ENCODE results near the gene IL31.
"Not testable (repeated sequence)": the region's sequence is repeated elsewhere in the genome, so short reads cannot be mapped to it uniquely, and the experiment has no call there.

IL31 gene

GRCh38 chr12:122174155-122174845, at the start of gene IL31:
Gene IL31, minus strand, starts transcription at chr12:122174221. Its CDS starts 49 bp downstream, at chr12:122174172.
- no peak for DNase-seq

GRCh38 chr12:122216445-122216844, 42.4 kb upstream of the IL31 start:
- DNase-seq, result no peak

GRCh38 chr12:122215771-122216170, 41.8 kb upstream of the IL31 start:
- DNase-seq, result no peak

- no peak for DNase-seq
These were observed 34.2 kb upstream of the IL31 start for GRCh38 chr12:122208073-122208820.

GRCh38 chr12:122207391-122207790, 33.4 kb upstream of the IL31 start:
- no peak for DNase-seq

- no peak for DNase-seq
These were observed 33.0 kb upstream of the IL31 start for GRCh38 chr12:122206976-122207375.

- DNase-seq, result no peak
These were observed 32.3 kb upstream of the IL31 start for GRCh38 chr12:122206111-122206881.

GRCh38 chr12:122205053-122205925, 31.3 kb upstream of the IL31 start:
- DNase-seq, result no peak

- DNase-seq, result peak; percentile 42
These were observed 30.4 kb upstream of the IL31 start for GRCh38 chr12:122204167-122205052.

- peak; percentile 86 for DNase-seq
These were observed 29.5 kb upstream of the IL31 start, which contains the start of gene B3GNT4 for GRCh38 chr12:122203301-122204166. Gene B3GNT4, plus strand, starts transcription at chr12:122203709. Its CDS starts 910 bp downstream, at chr12:122204619.

- not testable (repeated sequence) for DNase-seq
These were observed 28.8 kb upstream of the IL31 start for GRCh38 chr12:122202811-122203210.

GRCh38 chr12:122202017-122202416, 28.0 kb upstream of the IL31 start:
- no peak for DNase-seq

GRCh38 chr12:122201381-122201780, 27.4 kb upstream of the IL31 start:
- no peak for DNase-seq

- DNase-seq, result no peak
These were observed 26.6 kb upstream of the IL31 start for GRCh38 chr12:122200541-122201175.

GRCh38 chr12:122199484-122200355, 25.7 kb upstream of the IL31 start:
- no peak for DNase-seq

GRCh38 chr12:122197612-122197966, 23.6 kb upstream of the IL31 start:
- no peak for DNase-seq

- DNase-seq, result no peak
These were observed 21.4 kb upstream of the IL31 start for GRCh38 chr12:122195405-122195804.

- DNase-seq, result no peak
These were observed 20.8 kb upstream of the IL31 start for GRCh38 chr12:122194804-122195203.

- DNase-seq, result no peak
These were observed 18.4 kb upstream of the IL31 start for GRCh38 chr12:122192441-122192840.
